ENCODE measurements around the gene CBX7. TPM values are rescaled to one million over a fixed set of nuclear protein-coding genes. Genes with fewer than 3 reads are reported as not detected.

The CBX7 gene
- total and polyA plus RNA-seq, 4 donors, result 2.2 to 21.8 (median 14.9) TPM

- no peak for DNase-seq (ENCODE audit: low spot score)
- Histone ChIP-seq H3K9ac (ENCODE audit: low read depth in 1 of 2, low read length in 2 of 2) (peak overlapping the region; percentile 61 to 93), H3K36me3 (ENCODE audit: control insufficient read depth in 4 of 4, insufficient read depth in 3 of 4, low read depth in 1 of 4, low read length in 3 of 4) (peaks cover 0 to 4% (median under 1%) of the 10 kb centered on the region in 4 donors), H3K4me1 (ENCODE audit: control insufficient read depth in 4 of 4, insufficient read depth in 4 of 4, low read length in 3 of 4) (peaks cover 12 to 41% (median 28%) of the 10 kb centered on the region in 4 donors), H3K4me3 (ENCODE audit: low read depth in 1 of 3, low read length in 3 of 3) (peak overlapping the region; percentile 35 to 92 (median 57)), H3K27me3 (ENCODE audit: control insufficient read depth in 4 of 4, insufficient read depth in 4 of 4, low read length in 3 of 4) (no peaks in the 10 kb centered on the region), H3K9me3 (ENCODE audit: control insufficient read depth in 4 of 4, low read length in 3 of 4) (no peaks in the 10 kb centered on the region), H3K27ac (ENCODE audit: low read depth in 1 of 2, low read length in 2 of 2) (peak overlapping the region; percentile 45 to 79)
- TF ChIP-seq REST (IDR thresholded peaks at IDR 0.05) (no peak), ZBTB33 (IDR thresholded peaks at IDR 0.05) (no peak), JUND (IDR thresholded peaks at IDR 0.05) (no peak), MAX (IDR thresholded peaks at IDR 0.05) (no peak), HNF4A (conservative IDR thresholded peaks at IDR 0.05) (no peak), EGR1 (IDR thresholded peaks at IDR 0.05; ENCODE audit: low read depth in 2 of 2) (no peak), FOXA1 (IDR thresholded peaks at IDR 0.05) (no peak), HNF4G (IDR thresholded peaks at IDR 0.05) (no peak), FOXA2 (IDR thresholded peaks at IDR 0.05) (no peak), ATF3 (IDR thresholded peaks at IDR 0.05) (no peak), TAF1 (conservative IDR thresholded peaks at IDR 0.05) (no peak), CTCF (IDR thresholded peaks at IDR 0.05; ENCODE audit: low read depth, low read length, missing input control) (no peak), YY1 (IDR thresholded peaks at IDR 0.05) (no peak), RAD21 (IDR thresholded peaks at IDR 0.05) (no peak), SP1 (IDR thresholded peaks at IDR 0.05) (no peak), NR2F2 (IDR thresholded peaks at IDR 0.05) (no peak), GABPA (IDR thresholded peaks at IDR 0.05 in 1 of 2, conservative IDR thresholded peaks at IDR 0.05 in 1 of 2) (no peak), RXRA (IDR thresholded peaks at IDR 0.05) (no peak)
- WGBS, result 5% methylated on average over 44 of the region's 44 CpGs
Measured at GRCh38 chr22:39152024-39152510, 413 bp downstream of the CBX7 start.
